H1 (cell line): Measurements from ENCODE around the gene TNFAIP8. TPM values are rescaled to one million over a fixed set of nuclear protein-coding genes. Genes with fewer than 3 reads are reported as not detected.

Experiments
- CTCF ChIA-PET: fragments of 300-600 bp; sonication (Branson Sonifier 250); formaldehyde crosslinking; loops from one replicate; lab custom pipeline; 2021; ENCODE audit not compliant: partially characterized antibody; lab: Charles Lee
- POLR2A ChIA-PET: fragments of 300-600 bp; sonication (Branson Sonifier 250); formaldehyde crosslinking; loops from one replicate; lab custom pipeline; 2021; ENCODE audit warnings: inconsistent platforms; ENCODE audit not compliant: partially characterized antibody; lab: Charles Lee
- DNase-seq, 2 experiments: peaks; one replicate each; pipeline versions ENCODE4 v3.0.0 to v3.0.0-alpha.2; 2010 to 2022; ENCODE audit warnings: low spot score in 2 of 2, low read depth in 1 of 2, mixed read lengths in 1 of 2
- FAIRE-seq: peaks from 2 replicates; lab custom pipeline; 2011; peaks lifted over from hg19 to GRCh38; lab: Jason Lieb, UNC
- H2AFZ ChIP-seq: 2 replicates; pipeline ENCODE4 v1.8.1; 2012; ENCODE audit warnings: low read length, inconsistent platforms
- H2AK5ac ChIP-seq: 2 replicates; pipeline ENCODE4 v1.6.1; 2013; ENCODE audit warnings: low read depth, low read length
- H2BK120ac ChIP-seq: replicated peaks from 2 replicates; pipeline ENCODE3; 2013; ENCODE audit warnings: low read depth, low read length, inconsistent platforms
- H2BK12ac ChIP-seq: 2 replicates; pipeline ENCODE4 v1.6.1; 2013; ENCODE audit warnings: low read depth, low read length
- H2BK15ac ChIP-seq: 2 replicates; pipeline ENCODE4 v1.6.1; 2013; ENCODE audit warnings: low read length
- H2BK20ac ChIP-seq: 2 replicates; pipeline ENCODE4 v1.6.1; 2013; ENCODE audit warnings: low read length
- H2BK5ac ChIP-seq: 2 replicates; pipeline ENCODE4 v1.6.1; 2013; ENCODE audit warnings: low read depth, low read length
- H3K14ac ChIP-seq: 2 replicates; pipeline ENCODE4 v1.6.1; 2013; ENCODE audit warnings: inconsistent platforms; ENCODE audit not compliant: insufficient read length
- H3K18ac ChIP-seq: 2 replicates; pipeline ENCODE4 v1.6.1; 2013; ENCODE audit warnings: low read length; ENCODE audit errors: extremely low read depth
- H3K23ac ChIP-seq: 2 replicates; pipeline ENCODE4 v1.6.1; 2013; ENCODE audit warnings: inconsistent platforms; ENCODE audit not compliant: insufficient read length
- H3K23me2 ChIP-seq: 2 replicates; pipeline ENCODE4 v1.6.1; 2013; ENCODE audit warnings: low read depth, low read length
- H3K27ac ChIP-seq: 2 replicates; pipeline ENCODE4 v1.6.1; 2011; ENCODE audit warnings: low read depth, low read length, inconsistent platforms
- H3K27me3 ChIP-seq, 4 experiments: replicated peaks in 1 of 4; 1 replicate in 1 of 4; 2 replicates in 3 of 4; pipeline versions ENCODE4 v1.6.1 to v1.8.1; 2011 to 2013; ENCODE audit warnings: low read length in 3 of 4, mild to moderate bottlenecking in 3 of 4, inconsistent platforms in 2 of 4, mixed read lengths in 2 of 4, moderate library complexity in 1 of 4; ENCODE audit not compliant: control insufficient read depth in 3 of 4, insufficient read depth in 3 of 4; ENCODE audit errors: extremely low read depth in 1 of 4
- H3K36me3 ChIP-seq, 4 experiments: 2 replicates each; pipeline versions ENCODE4 v1.6.1 to v1.8.1; 2011 to 2013; ENCODE audit warnings: mild to moderate bottlenecking in 4 of 4, low read length in 3 of 4, moderate library complexity in 2 of 4, control low read depth in 1 of 4, inconsistent platforms in 1 of 4; ENCODE audit not compliant: insufficient read depth in 4 of 4, control insufficient read depth in 2 of 4
- H3K4ac ChIP-seq: replicated peaks from 2 replicates; pipeline ENCODE3; 2013; ENCODE audit warnings: low read length, low read depth, mixed read lengths, inconsistent platforms; ENCODE audit not compliant: insufficient read length
- H3K4me1 ChIP-seq, 4 experiments: replicated peaks in 1 of 4; 1 replicate in 1 of 4; 2 replicates in 3 of 4; pipeline versions ENCODE4 v1.6.1 to v1.8.1; 2011 to 2013; ENCODE audit warnings: low read length in 3 of 4, inconsistent platforms in 2 of 4, mixed read lengths in 1 of 4; ENCODE audit not compliant: insufficient read depth in 4 of 4, control insufficient read depth in 3 of 4
- H3K4me2 ChIP-seq, 2 experiments: 2 replicates each; pipeline versions ENCODE4 v1.6.1 to v1.8.1; 2011 to 2013; ENCODE audit warnings: low read depth in 2 of 2, low read length in 2 of 2, control low read depth in 1 of 2, inconsistent platforms in 1 of 2, mild to moderate bottlenecking in 1 of 2; ENCODE audit not compliant: insufficient read depth in 1 of 2
- H3K4me3 ChIP-seq, 4 experiments: fragments of 200-600, 300-600 bp in 1 of 4; sonication (generic), shearing (Covaris generic), sonication (Bioruptor Twin) in 1 of 4; 2 replicates each; pipeline versions ENCODE4 v1.5.1 to v1.8.1; 2011 to 2016; ENCODE audit warnings: low read length in 4 of 4, low read depth in 3 of 4, control low read depth in 2 of 4, inconsistent platforms in 2 of 4, mild to moderate bottlenecking in 2 of 4, mixed read lengths in 1 of 4, moderate library complexity in 1 of 4; ENCODE audit not compliant: insufficient read depth in 2 of 4; ENCODE audit errors: extremely low read depth in 1 of 4
- H3K56ac ChIP-seq: replicated peaks from 2 replicates; pipeline ENCODE3; 2013; ENCODE audit warnings: low read depth, mild to moderate bottlenecking, mixed read lengths, low read length, inconsistent platforms; ENCODE audit not compliant: insufficient read length
- H3K79me1 ChIP-seq: 2 replicates; pipeline ENCODE4 v1.6.1; 2013; ENCODE audit warnings: low read depth, low read length, control low read depth
- H3K79me2 ChIP-seq, 2 experiments: 2 replicates each; pipeline versions ENCODE4 v1.6.1 to v1.8.1; 2012 to 2013; ENCODE audit warnings: low read length in 2 of 2, mild to moderate bottlenecking in 2 of 2, inconsistent platforms in 1 of 2; ENCODE audit not compliant: insufficient read depth in 2 of 2, control insufficient read depth in 1 of 2
- H3K9ac ChIP-seq, 4 experiments: replicated peaks in 1 of 4; 1 replicate in 1 of 4; 2 replicates in 3 of 4; pipeline versions ENCODE4 v1.6.1 to v1.8.1; 2011 to 2013; ENCODE audit warnings: low read depth in 3 of 4, low read length in 3 of 4, control low read depth in 2 of 4, mild to moderate bottlenecking in 2 of 4, moderate library complexity in 2 of 4, inconsistent platforms in 1 of 4; ENCODE audit errors: extremely low read depth in 1 of 4
- H3K9me3 ChIP-seq, 2 experiments: 2 replicates each; pipeline versions ENCODE4 v1.6.1 to v1.8.1; 2012 to 2013; ENCODE audit warnings: mild to moderate bottlenecking in 2 of 2, moderate library complexity in 2 of 2, control low read depth in 1 of 2, inconsistent platforms in 1 of 2, low read depth in 1 of 2, low read length in 1 of 2, mixed read lengths in 1 of 2; ENCODE audit not compliant: insufficient read depth in 2 of 2
- H4K20me1 ChIP-seq, 2 experiments: replicated peaks in 1 of 2; 2 replicates each; pipeline versions ENCODE3 to v1.8.1; 2011 to 2013; ENCODE audit warnings: inconsistent platforms in 2 of 2, low read length in 2 of 2, mild to moderate bottlenecking in 1 of 2; ENCODE audit not compliant: insufficient read depth in 2 of 2, control insufficient read depth in 1 of 2
- H4K5ac ChIP-seq: 2 replicates; pipeline ENCODE4 v1.6.1; 2013; ENCODE audit warnings: low read length, low read depth, mixed read lengths, inconsistent platforms; ENCODE audit not compliant: insufficient read length
- H4K8ac ChIP-seq: 2 replicates; pipeline ENCODE4 v1.8.0; 2013; ENCODE audit warnings: mild to moderate bottlenecking, moderate library complexity, low read length, inconsistent platforms; ENCODE audit not compliant: insufficient read depth; ENCODE audit errors: extremely low read depth
- H4K91ac ChIP-seq: replicated peaks from 2 replicates; pipeline ENCODE3; 2013; ENCODE audit warnings: low read length, mixed read lengths, inconsistent platforms; ENCODE audit not compliant: insufficient read length
- CREB1 ChIP-seq: IDR thresholded peaks from 2 replicates; pipeline ENCODE4 v1.6.1; 2012; ENCODE audit warnings: inconsistent platforms
- CTBP2 ChIP-seq: IDR thresholded peaks from 2 replicates; pipeline ENCODE4 v1.7.0; 2011; ENCODE audit warnings: borderline replicate concordance, mild to moderate bottlenecking, moderate library complexity, mixed read lengths, low read length; ENCODE audit not compliant: insufficient read depth, insufficient read length
- EGR1 ChIP-seq: IDR thresholded peaks from 2 replicates; pipeline ENCODE4 v1.6.1; 2011; ENCODE audit warnings: low read depth, low read length, borderline replicate concordance
- JUN ChIP-seq: IDR thresholded peaks from 2 replicates; pipeline ENCODE4 v1.6.1; 2011; ENCODE audit warnings: low read depth, mild to moderate bottlenecking, improper control_type of control experiment, low read length
- KDM1A ChIP-seq: fragments of 200-600, 300-600 bp; sonication (generic); IDR thresholded peaks from 2 replicates; pipeline ENCODE4 v1.7.1; 2016; ENCODE audit warnings: mild to moderate bottlenecking, low read length, borderline replicate concordance
- NANOG ChIP-seq: IDR thresholded peaks from 2 replicates; pipeline ENCODE4 v1.6.1; 2011; ENCODE audit warnings: low read length, low read depth, mild to moderate bottlenecking, inconsistent platforms; ENCODE audit not compliant: insufficient read depth, poor library complexity, severe bottlenecking
- PHF8 ChIP-seq: fragments of 200-600 bp; sonication (generic); conservative IDR thresholded peaks from 2 replicates; pipeline ENCODE4 v1.7.1; 2012; ENCODE audit warnings: low read depth, mild to moderate bottlenecking, inconsistent platforms, low read length, moderate library complexity
- POLR2AphosphoS5 ChIP-seq: IDR thresholded peaks from 2 replicates; pipeline ENCODE4 v1.6.1; 2011; ENCODE audit warnings: low read depth, low read length
- SUZ12 ChIP-seq: fragments of 200-600 bp; sonication (generic); IDR thresholded peaks from 2 replicates; pipeline ENCODE4 v1.6.1; 2012; ENCODE audit warnings: mild to moderate bottlenecking, inconsistent platforms, low read length, moderate library complexity, mixed read lengths
- YY1 ChIP-seq: IDR thresholded peaks from 2 replicates; pipeline ENCODE4 v1.6.1; 2011; ENCODE audit warnings: low read depth, mild to moderate bottlenecking, low read length
- WGBS, 2 experiments: shearing (Covaris generic) in 1 of 2; methylation state at CpG; one replicate each; pipeline versions ENCODE4 v1.1.6 to v1.1.7; 2013 to 2015; ENCODE audit warnings: low lambda C conversion rate in 2 of 2, mixed read lengths in 2 of 2, inconsistent platforms in 1 of 2, low coverage in 1 of 2, missing lambda C conversion rate in 1 of 2; ENCODE audit not compliant: insufficient replicate concordance in 2 of 2, insufficient coverage in 1 of 2, insufficient read length in 1 of 2; ENCODE audit errors: extremely low coverage in 1 of 2, missing lambda C conversion rate in 1 of 2; 5-methylcytosine and 5-hydroxymethylcytosine counted together
- polyA plus RNA-seq, 7 experiments: library from polyadenylated mRNA; depleted of rRNA in 3 of 7; stranded (reverse) in 5 of 7; unstranded in 2 of 7; fragments of >200 nt in 5 of 7; fragments of 200-250 nt in 2 of 7; gene quantifications; 1 replicate in 5 of 7; 2 replicates in 1 of 7; 4 replicates in 1 of 7; pipeline versions ENCODE4 v1.2.1 to v1.2.3, GENCODE V29; 2011 to 2013; ENCODE audit warnings: missing spikeins in 2 of 7, mixed read lengths in 2 of 7
- total RNA-seq: library from RNA; stranded (reverse); fragmentation: NEBNext Ultra II Directional; extraction: Animal tissue kit (Norgen Biotek cat#: 25700); gene quantifications from 2 replicates; pipeline ENCODE4 v1.2.1, GENCODE V29; 2021
- TF ChIP-seq, protein P1 (sequence below): IDR thresholded peaks from 2 replicates; pipeline ENCODE4 v1.6.1; 2012; ENCODE audit warnings: inconsistent platforms
- TF ChIP-seq, protein P2 (sequence below): IDR thresholded peaks from 2 replicates; pipeline ENCODE4 v1.6.1; 2012; ENCODE audit warnings: low read length, inconsistent platforms

Gene TNFAIP8
- total and polyA plus RNA-seq, 2 of the 8 experiments (the other 6 are each of a cell fraction or from before 2014, with no cell fraction given): 12.4 to 19.3 TPM

DNA sequence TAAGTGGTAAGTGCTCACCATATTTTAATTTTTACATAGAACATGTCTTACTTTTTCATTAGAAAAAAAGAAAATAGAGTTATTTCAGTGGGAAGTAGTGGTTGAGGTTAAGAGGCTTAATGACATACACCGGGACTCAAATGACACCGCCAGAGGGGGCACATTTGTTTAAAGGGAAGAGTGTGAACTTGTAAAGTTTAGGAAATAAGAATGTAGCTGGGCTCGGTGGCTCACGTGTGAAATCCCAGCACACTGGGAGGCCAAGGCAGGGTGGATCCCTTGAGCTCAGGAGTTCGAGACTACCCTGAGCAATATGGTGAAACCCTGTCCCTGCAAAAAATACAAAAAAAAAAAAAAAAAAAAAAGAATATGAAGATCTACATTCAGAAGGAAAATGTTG, 43.4 kb upstream of the TNFAIP8 start:
- Histone ChIP-seq H4K20me1 (no peaks in the 10 kb centered on the region), H3K23ac (no peak overlapping the region), H3K79me2 (0 out of 4 replicates have a peak, but pooled peaks cover 0 to 3% of the 10 kb centered on the region in 2 experiments), H2AFZ (no peak overlapping the region), H2BK20ac (no peak overlapping the region), H2BK5ac (no peak overlapping the region), H3K27me3 (no peaks in the 10 kb centered on the region), H3K23me2 (no peaks in the 10 kb centered on the region), H2AK5ac (no peak overlapping the region), H2BK120ac (no peak overlapping the region), H3K4me1 (no peaks in the 10 kb centered on the region), H2BK12ac (no peak overlapping the region), H3K18ac (no peak overlapping the region), H3K9me3 (no peaks in the 10 kb centered on the region), H3K27ac (no peak overlapping the region), H3K9ac (no peak overlapping the region), H3K79me1 (no peaks in the 10 kb centered on the region), H3K4ac (no peak overlapping the region), H3K4me3 (no peak overlapping the region), H3K36me3 (no peaks in the 10 kb centered on the region), H4K5ac (no peak overlapping the region), H4K91ac (no peak overlapping the region), H3K14ac (no peak overlapping the region), H3K56ac (no peak overlapping the region), H2BK15ac (no peak overlapping the region), H3K4me2 (no peak overlapping the region), H4K8ac (no peak overlapping the region)
- CTCF ChIA-PET: interaction anchor here (0.9 to 2.4 kb wide), 6 partner anchors 11 to 291 kb away, joined by 3 to 7 read pairs (median 4); no protein-coding TSS in a partner anchor
- POLR2A ChIA-PET: interaction anchor here (0.7 kb wide), 1 partner anchor 28 kb away, joined by 4 read pairs; no protein-coding TSS in a partner anchor
- 87% methylated on average over 5 of the region's 5 CpGs; no CpG with 5 or more reads in 1 of the 2 experiments for WGBS, 2 experiments
- FAIRE-seq (no peak), DNase-seq (no peak)
- TF ChIP-seq KDM1A: no peak
- TF ChIP-seq NANOG: no peak
- TF ChIP-seq, protein P1, sequence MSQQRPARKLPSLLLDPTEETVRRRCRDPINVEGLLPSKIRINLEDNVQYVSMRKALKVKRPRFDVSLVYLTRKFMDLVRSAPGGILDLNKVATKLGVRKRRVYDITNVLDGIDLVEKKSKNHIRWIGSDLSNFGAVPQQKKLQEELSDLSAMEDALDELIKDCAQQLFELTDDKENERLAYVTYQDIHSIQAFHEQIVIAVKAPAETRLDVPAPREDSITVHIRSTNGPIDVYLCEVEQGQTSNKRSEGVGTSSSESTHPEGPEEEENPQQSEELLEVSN: no peak
- TF ChIP-seq POLR2AphosphoS5: no peak
- TF ChIP-seq CREB1: no peak
- TF ChIP-seq YY1: no peak
- TF ChIP-seq PHF8: no peak
- no peak for TF ChIP-seq EGR1
- TF ChIP-seq JUN: no peak
- TF ChIP-seq SUZ12: no peak
- TF ChIP-seq, protein P2, sequence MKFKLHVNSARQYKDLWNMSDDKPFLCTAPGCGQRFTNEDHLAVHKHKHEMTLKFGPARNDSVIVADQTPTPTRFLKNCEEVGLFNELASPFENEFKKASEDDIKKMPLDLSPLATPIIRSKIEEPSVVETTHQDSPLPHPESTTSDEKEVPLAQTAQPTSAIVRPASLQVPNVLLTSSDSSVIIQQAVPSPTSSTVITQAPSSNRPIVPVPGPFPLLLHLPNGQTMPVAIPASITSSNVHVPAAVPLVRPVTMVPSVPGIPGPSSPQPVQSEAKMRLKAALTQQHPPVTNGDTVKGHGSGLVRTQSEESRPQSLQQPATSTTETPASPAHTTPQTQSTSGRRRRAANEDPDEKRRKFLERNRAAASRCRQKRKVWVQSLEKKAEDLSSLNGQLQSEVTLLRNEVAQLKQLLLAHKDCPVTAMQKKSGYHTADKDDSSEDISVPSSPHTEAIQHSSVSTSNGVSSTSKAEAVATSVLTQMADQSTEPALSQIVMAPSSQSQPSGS: no peak
- no peak for TF ChIP-seq CTBP2
